ENCODE data around the gene USP46. TPM values are rescaled to one million over a fixed set of nuclear protein-coding genes. Genes with fewer than 3 reads are reported as not detected.

USP46 gene
- total RNA-seq, 1 donor from 2014 or later = 76.4 TPM

GRCh38 chr4:52600275-52600674 lies 58.8 kb downstream of the USP46 start:
- no peaks in the 10 kb centered on the region for H3K9me3 ChIP-seq (replicated peaks)
- intact Hi-C loops (cut with micrococcal nuclease) = no loop called here
- peak; percentile 53 for DNase-seq
- H3K4me1 ChIP-seq = peaks cover 68% of the 10 kb centered on the region
- H3K27ac ChIP-seq (replicated peaks) = peak overlapping the region; percentile 90
- TF ChIP-seq CTCF (IDR thresholded peaks at IDR 0.05; ENCODE audit: borderline replicate concordance) = no peak
- no peaks in the 10 kb centered on the region for H3K27me3 ChIP-seq (ENCODE audit: low read depth)
- no peak overlapping the region for H3K4me3 ChIP-seq
- peaks cover 61% of the 10 kb centered on the region for H3K36me3 ChIP-seq

- Histone ChIP-seq H3K27me3 (ENCODE audit: low read depth) (no peaks in the 10 kb centered on the region), H3K4me1 (peaks cover 27% of the 10 kb centered on the region), H3K9me3 (replicated peaks) (no peaks in the 10 kb centered on the region), H3K4me3 (no peak overlapping the region), H3K27ac (replicated peaks) (no peak overlapping the region), H3K36me3 (peaks cover 47% of the 10 kb centered on the region)
- TF ChIP-seq CTCF (IDR thresholded peaks at IDR 0.05; ENCODE audit: borderline replicate concordance) = no peak
- DNase-seq = no peak
- intact Hi-C loops (cut with micrococcal nuclease) = no loop called here
These were observed 64.1 kb downstream of the USP46 start for GRCh38 chr4:52595001-52595400.

- intact Hi-C loops (cut with micrococcal nuclease) = no loop called here
- Histone ChIP-seq H3K27ac (replicated peaks) (no peak overlapping the region), H3K9me3 (replicated peaks) (no peaks in the 10 kb centered on the region), H3K4me3 (no peak overlapping the region), H3K27me3 (ENCODE audit: low read depth) (no peaks in the 10 kb centered on the region), H3K36me3 (peaks cover 26% of the 10 kb centered on the region), H3K4me1 (peaks cover 42% of the 10 kb centered on the region)
- TF ChIP-seq CTCF (IDR thresholded peaks at IDR 0.05; ENCODE audit: borderline replicate concordance) = no peak
- no peak for DNase-seq
These were observed 66.8 kb downstream of the USP46 start for GRCh38 chr4:52592287-52592686.

GRCh38 chr4:52588771-52589591 lies 70.1 kb downstream of the USP46 start:
- intact Hi-C loops (cut with micrococcal nuclease) = no loop called here
- H3K27me3 ChIP-seq (ENCODE audit: low read depth) = no peaks in the 10 kb centered on the region
- peaks cover 50% of the 10 kb centered on the region for H3K4me1 ChIP-seq
- H3K27ac ChIP-seq (replicated peaks) = peak overlapping the region; percentile 77
- DNase-seq = no peak
- no peaks in the 10 kb centered on the region for H3K9me3 ChIP-seq (replicated peaks)
- no peak overlapping the region for H3K4me3 ChIP-seq
- H3K36me3 ChIP-seq = peaks cover 4% of the 10 kb centered on the region
- TF ChIP-seq CTCF (IDR thresholded peaks at IDR 0.05; ENCODE audit: borderline replicate concordance) = no peak

GRCh38 chr4:52588097-52588496 lies 71.0 kb downstream of the USP46 start:
- H3K9me3 ChIP-seq (replicated peaks) = no peaks in the 10 kb centered on the region
- peak overlapping the region; percentile 77 for H3K27ac ChIP-seq (replicated peaks)
- intact Hi-C loops (cut with micrococcal nuclease) = no loop called here
- no peaks in the 10 kb centered on the region for H3K27me3 ChIP-seq (ENCODE audit: low read depth)
- no peaks in the 10 kb centered on the region for H3K36me3 ChIP-seq
- H3K4me1 ChIP-seq = peaks cover 50% of the 10 kb centered on the region
- peak; percentile 62 for TF ChIP-seq CTCF (IDR thresholded peaks at IDR 0.05; ENCODE audit: borderline replicate concordance)
- peak; percentile 21 for DNase-seq
- H3K4me3 ChIP-seq = no peak overlapping the region
